ENCODE data around the gene NOTCH1. TPM values are rescaled to one million over a fixed set of nuclear protein-coding genes. Genes with fewer than 3 reads are reported as not detected.

Gene NOTCH1
- total and polyA plus RNA-seq, 2 donors = 19.7 to 25.6 TPM

DNA sequence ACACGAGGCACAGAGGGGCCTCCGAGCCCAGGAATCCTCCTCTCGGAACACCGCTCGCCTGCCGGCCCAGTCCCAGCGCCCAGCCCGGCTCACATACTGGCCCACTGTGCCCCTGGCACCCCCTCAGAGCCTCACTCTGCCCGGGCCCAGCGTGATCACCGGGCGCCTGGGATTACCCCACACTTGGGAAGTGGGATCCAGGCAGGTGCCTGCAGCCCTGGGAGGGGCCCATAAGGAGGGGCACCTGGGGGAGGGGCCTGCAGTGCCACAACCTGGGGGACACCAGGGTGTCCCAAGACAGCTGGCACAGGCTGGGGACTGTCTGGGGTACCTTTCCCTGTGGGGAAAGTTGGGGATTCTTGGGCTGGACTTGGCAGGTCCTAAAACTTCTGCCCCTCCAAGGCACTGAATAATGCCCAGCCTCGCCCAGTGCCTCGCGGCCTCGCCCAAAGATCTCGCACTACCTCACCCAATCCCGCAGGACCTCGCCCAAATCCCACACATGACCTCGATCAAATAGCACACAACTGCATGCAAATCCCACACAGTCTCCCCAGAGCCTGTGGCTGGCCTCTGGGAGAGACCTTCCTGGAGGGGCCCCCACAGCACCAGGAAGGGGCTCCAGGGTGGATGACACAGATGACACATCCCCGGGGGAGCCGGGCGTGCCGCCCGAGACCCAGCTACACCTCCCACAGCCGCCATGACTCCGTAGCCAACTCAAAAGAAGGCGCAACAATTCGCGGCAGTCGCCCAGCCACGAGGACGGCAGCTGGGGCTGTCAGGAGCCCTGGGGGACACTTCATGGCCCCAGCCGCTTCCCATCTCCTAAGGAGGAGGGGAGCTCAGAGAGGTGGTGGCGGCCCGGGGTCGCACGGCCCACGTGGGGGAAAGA is 13.7 kb downstream of the NOTCH1 start:
- Histone ChIP-seq H3K4me1 (ENCODE audit: insufficient read depth) (no peaks in the 10 kb centered on the region), H3K36me3 (ENCODE audit: insufficient read depth) (peaks cover 5% of the 10 kb centered on the region), H3K4me3 (ENCODE audit: low read depth, low read length) (no peak overlapping the region), H3K27ac (ENCODE audit: low read depth) (no peak overlapping the region)
- 81% methylated on average over 39 of the region's 39 CpGs for WGBS
- no peak for DNase-seq (ENCODE audit: extremely low spot score)

DNA sequence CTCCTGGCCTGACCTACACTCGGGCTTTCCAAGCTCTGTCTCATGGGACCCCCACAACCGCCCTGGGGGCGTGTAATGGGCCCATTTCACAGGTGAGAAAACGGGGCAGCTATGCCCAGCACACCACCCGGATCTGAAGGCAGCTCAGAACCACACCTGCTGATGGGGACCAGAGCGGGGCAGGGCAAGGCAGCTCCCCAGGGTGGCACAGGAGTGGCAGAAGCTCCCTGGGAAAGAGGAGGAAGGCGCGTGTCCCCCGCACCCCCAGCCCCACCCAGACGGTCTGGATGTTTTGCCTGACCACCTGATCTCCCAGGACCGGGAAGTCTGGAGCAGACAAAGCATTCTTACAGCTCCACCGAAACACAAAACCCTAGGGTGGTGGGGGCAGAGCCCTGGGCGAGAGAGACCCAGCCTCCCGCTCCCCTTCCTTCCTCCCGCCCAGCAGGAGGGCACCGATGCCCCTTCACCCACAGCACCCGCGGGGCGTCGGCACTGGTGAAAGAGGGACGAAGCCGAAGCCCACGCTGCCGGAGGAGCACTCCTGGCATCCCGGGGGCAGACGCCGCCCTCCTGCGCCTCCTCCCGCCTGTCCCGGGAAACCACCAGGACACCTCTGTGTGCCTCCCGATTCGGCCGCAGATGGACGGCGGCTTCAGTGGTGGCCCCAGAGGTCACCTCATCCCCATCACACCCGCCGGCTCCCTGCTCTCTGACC is 14.5 kb downstream of the NOTCH1 start:
- 83% methylated on average over 37 of the region's 37 CpGs for WGBS
- DNase-seq (ENCODE audit: extremely low spot score) = no peak
- Histone ChIP-seq H3K36me3 (ENCODE audit: insufficient read depth) (peaks cover 2% of the 10 kb centered on the region), H3K4me3 (ENCODE audit: low read depth, low read length) (no peak overlapping the region), H3K27ac (ENCODE audit: low read depth) (no peak overlapping the region), H3K4me1 (ENCODE audit: insufficient read depth) (no peaks in the 10 kb centered on the region)

DNA sequence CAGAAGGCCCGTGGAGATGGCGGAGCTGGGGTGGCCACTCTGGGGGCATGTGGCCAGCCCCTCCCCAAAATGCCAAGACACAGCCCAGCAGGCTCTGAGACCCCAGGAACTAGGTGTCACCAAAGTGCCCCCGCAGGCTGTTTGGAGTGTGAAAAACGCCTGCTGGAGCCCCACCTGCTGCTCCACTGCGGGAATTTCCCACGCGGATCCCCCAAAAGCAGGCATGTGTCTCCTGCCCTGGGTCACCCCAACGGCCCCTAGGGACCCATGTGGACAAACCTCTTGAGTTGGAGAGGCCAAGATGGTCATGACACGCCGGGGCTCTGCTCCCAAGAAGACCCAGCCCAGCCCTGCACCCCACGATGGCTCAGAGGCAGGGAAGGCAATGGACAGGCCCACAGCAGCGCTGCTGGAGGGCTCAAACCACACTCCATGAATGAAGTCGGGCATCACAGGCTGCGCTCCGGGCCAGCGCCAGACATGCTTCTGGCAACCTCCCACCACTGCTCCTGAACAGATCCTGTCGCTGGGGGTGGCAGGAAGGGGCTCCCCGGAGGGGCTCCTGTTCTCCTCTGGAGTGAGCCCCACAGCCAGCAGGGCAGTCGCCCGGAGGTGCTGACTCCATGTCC is 15.3 kb downstream of the NOTCH1 start:
- no peak for DNase-seq (ENCODE audit: extremely low spot score)
- Histone ChIP-seq H3K4me3 (ENCODE audit: low read depth, low read length) (no peak overlapping the region), H3K4me1 (ENCODE audit: insufficient read depth) (no peaks in the 10 kb centered on the region), H3K27ac (ENCODE audit: low read depth) (no peak overlapping the region), H3K36me3 (ENCODE audit: insufficient read depth) (peaks cover 2% of the 10 kb centered on the region)
- 68% methylated on average over 20 of the region's 20 CpGs for WGBS

DNA sequence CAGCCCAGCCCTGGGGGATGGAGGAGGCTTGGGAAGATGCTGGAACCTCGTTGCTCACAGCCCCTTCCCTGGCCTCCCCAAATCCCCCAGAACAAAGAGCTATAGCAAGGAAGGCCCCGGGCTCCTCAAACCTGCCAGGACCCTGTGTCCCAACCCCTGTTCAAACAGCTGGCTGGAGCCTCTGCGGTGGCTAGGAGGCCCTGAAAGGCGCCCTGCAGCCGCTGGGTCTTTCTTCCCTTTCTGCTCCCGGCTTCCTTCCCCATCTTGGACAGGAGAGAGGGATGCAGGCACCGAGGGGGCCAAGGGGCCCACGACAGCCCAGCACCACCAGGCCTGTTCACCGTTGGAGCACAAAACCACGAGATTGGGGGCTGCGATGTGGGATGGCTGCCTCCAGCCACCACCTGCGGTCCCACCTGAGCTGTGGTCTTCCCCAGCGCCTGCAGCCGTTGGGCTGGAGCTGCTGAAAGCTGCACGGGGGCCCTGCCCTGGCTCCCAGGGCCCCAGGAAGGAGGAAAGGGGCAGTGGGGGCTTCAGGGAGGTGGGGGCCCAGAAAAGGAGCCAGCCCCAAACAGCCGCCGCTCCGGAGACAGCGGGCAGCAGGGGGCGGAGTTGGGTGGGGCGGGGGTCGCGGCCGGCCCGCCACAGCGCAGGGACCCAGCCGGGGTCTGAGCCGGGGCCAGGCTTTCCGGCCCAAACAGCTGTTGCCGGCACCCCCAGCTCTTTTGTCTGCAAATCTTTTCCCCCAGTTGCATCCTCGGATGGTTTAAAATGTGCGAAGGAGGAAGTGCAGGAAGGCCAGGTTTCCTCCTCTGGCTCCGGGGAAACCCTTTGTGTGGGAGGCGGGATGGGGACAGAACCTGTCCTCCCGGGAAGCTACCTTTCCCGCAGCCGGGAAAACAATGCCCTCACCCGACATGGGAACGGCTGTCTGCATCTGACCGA is 16.1 kb downstream of the NOTCH1 start:
- no peak overlapping the region for H3K4me3 ChIP-seq (ENCODE audit: low read depth, low read length)
- no peak overlapping the region for H3K27ac ChIP-seq (ENCODE audit: low read depth)
- 62% methylated on average over 40 of the region's 40 CpGs for WGBS

DNA sequence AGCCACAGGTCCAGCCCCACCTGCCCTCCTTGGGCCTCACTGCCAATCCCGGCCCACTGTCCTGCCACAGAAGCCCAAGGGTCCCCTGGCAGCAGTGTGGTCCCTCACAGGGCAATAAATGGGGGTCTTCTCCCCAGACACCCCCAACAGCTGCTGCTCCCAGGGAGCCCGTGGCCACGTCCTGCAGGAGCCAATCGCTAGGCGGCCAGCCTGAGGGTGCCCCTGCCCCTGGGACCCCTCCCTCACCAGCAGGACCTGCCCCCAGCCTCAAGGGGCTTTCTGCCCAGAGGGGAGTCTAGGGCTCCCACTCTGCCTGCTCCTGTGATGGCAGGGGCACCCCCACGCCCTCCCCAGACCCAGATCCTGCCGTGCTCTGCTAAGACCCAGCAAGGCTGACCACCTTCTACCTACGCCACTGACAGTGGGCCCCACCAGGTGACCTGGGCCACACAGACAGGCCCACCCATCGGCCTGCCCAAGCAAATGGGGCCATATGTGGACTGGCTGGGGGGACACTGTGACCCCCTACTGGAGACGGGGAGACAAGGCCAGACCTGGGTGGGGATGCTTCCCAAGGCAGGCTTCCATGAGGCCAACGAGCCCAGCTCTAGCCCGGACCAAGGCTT is 17.0 kb downstream of the NOTCH1 start:
- WGBS = 84% methylated on average over 12 of the region's 12 CpGs
- H3K36me3 ChIP-seq (ENCODE audit: insufficient read depth) = peaks cover 2% of the 10 kb centered on the region
- DNase-seq (ENCODE audit: extremely low spot score) = no peak
- no peak overlapping the region for H3K4me3 ChIP-seq (ENCODE audit: low read depth, low read length)
- H3K27ac ChIP-seq (ENCODE audit: low read depth) = no peak overlapping the region
- H3K4me1 ChIP-seq (ENCODE audit: insufficient read depth) = no peaks in the 10 kb centered on the region

More for the DNA sequence above, 16.1 kb downstream of the NOTCH1 start:
- H3K36me3 ChIP-seq (ENCODE audit: insufficient read depth) = peaks cover 2% of the 10 kb centered on the region
- no peak for DNase-seq (ENCODE audit: extremely low spot score)
- no peaks in the 10 kb centered on the region for H3K4me1 ChIP-seq (ENCODE audit: insufficient read depth)

DNA sequence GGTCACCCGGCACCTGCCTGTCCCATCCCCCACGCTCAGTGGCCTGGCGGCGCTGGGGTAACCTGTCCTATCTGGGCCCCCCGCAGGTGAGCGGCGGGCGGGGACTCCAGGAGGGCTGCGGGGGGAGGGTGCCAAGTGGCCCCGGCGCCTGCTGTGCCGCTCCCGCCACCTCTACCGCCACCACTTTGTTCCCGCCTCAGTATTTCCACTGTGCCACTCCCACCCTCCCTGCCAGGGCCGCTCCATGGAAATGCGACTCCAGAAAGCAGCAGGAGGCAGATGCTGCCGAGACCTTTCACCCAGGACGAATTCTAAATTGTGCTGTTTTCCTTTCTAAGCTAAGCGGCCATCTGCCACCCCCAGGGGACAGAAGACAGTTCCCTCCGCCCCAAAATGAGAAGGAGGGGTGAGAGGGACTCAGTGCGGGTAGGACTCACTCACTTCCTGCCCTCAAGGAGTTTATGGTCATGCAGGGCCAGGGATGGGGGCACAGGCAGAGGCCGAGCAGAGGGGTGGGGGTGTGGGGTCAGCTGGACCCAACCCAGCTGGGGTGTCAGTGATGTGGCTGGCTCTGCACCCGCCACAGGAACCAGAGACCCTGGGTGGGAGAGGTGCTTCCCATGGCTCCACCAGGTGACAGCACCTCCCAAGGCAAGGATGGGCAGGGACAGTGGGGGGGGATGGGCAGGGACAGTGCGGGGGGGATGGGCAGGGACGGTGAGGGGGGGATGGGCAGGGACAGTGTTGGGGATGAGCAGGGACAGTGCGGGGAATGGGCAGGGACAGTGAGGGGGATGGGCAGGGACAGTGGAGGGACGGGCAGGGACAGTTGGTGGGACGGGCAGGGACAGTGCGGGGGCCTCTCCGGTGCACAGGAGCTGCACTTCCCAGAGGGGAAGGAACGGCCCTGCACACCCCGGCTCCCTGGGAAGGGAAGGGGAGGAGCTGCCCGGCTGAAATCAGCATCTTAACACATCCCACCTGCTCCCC is 17.8 kb downstream of the NOTCH1 start:
- H3K4me3 ChIP-seq (ENCODE audit: low read depth, low read length) = no peak overlapping the region
- no peak overlapping the region for H3K27ac ChIP-seq (ENCODE audit: low read depth)
- WGBS = 69% methylated on average over 34 of the region's 34 CpGs
- no peaks in the 10 kb centered on the region for H3K4me1 ChIP-seq (ENCODE audit: insufficient read depth)
- DNase-seq (ENCODE audit: extremely low spot score) = no peak
- peaks cover 2% of the 10 kb centered on the region for H3K36me3 ChIP-seq (ENCODE audit: insufficient read depth)

DNA sequence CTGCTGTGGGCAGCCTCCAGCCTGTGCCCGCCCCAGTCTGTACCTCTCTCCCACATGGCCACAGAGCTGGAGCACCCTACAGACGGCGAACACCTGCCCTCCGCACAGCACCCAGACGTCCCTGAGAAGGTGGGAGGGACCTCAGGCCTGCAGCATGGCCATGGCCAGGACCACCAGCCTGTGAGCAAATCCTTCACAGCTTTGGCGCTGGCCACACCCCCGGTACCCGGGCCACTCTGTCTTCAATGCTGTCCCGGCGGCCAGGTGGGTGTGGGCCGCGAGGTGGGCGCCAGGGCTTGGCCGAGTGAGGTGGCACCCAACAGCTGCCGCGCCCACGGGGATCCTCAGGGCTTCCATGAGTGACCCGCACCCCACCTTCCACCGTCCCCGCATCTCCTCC is 18.7 kb downstream of the NOTCH1 start:
- Histone ChIP-seq H3K4me3 (ENCODE audit: low read depth, low read length) (no peak overlapping the region), H3K36me3 (ENCODE audit: insufficient read depth) (peaks cover 2% of the 10 kb centered on the region), H3K4me1 (ENCODE audit: insufficient read depth) (no peaks in the 10 kb centered on the region), H3K27ac (ENCODE audit: low read depth) (no peak overlapping the region)
- 85% methylated on average over 20 of the region's 20 CpGs for WGBS
- DNase-seq (ENCODE audit: extremely low spot score) = no peak

DNA sequence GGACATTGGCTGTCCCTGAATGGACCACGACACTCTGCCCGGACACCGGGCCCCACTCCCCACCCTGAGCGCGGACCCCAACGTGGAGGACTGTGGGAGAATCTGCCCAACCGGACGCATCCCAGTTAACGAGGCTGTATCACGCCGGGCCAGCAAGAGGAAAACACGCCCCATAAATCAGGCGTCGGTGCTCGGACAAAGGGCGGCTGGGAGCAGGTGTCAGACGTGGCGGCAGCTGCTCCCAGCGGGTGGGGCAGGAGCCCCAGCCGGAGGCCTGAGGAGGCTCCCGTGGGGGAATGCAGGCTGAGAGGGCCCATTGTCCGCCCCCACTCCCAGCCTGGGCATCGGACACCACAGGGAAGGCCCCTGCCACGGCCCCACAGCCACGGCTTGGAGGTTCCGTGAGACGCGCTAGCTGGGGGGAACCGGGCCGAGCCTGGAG is 19.2 kb downstream of the NOTCH1 start:
- H3K36me3 ChIP-seq (ENCODE audit: insufficient read depth) = peaks cover 2% of the 10 kb centered on the region
- no peak overlapping the region for H3K27ac ChIP-seq (ENCODE audit: low read depth)
- 71% methylated on average over 30 of the region's 30 CpGs for WGBS
- H3K4me1 ChIP-seq (ENCODE audit: insufficient read depth) = no peaks in the 10 kb centered on the region
- DNase-seq (ENCODE audit: extremely low spot score) = no peak
- H3K4me3 ChIP-seq (ENCODE audit: low read depth, low read length) = no peak overlapping the region

DNA sequence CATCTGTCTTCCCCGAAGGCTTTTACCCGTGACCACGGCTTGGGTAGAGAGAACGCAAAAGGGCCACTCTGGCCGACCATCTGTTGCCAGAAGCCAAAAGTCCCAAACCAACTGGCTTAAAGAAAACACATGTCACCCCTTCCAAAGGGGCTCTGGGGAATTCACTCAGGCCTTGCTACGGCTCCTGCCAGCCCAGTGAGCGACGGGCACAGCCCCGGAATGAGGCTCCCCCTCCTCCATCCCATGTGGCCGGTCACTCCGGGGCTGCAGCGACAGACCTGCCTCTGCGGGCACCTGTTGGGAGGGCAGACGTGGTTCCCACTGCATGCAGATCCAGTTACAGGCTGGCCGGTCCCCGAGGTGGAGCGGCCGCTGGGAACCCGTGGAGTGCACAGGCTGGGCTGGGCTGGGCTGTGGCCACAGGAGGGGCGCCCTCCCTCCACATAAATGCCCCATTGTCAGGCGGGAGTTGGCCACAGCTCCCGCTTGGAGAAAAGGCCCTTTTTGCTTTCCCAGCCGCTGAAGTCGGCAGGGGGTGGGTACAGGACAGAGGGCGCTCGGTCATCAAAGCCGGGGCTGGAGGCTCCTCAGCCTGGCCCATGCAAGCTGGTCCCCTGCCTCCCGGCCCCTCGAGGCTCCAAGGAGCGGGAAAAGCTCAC is 19.9 kb downstream of the NOTCH1 start:
- H3K4me1 ChIP-seq (ENCODE audit: insufficient read depth) = no peaks in the 10 kb centered on the region
- 68% methylated on average over 30 of the region's 30 CpGs for WGBS
- H3K4me3 ChIP-seq (ENCODE audit: low read depth, low read length) = no peak overlapping the region
- DNase-seq (ENCODE audit: extremely low spot score) = no peak
- H3K36me3 ChIP-seq (ENCODE audit: insufficient read depth) = peaks cover 2% of the 10 kb centered on the region
- H3K27ac ChIP-seq (ENCODE audit: low read depth) = no peak overlapping the region

DNA sequence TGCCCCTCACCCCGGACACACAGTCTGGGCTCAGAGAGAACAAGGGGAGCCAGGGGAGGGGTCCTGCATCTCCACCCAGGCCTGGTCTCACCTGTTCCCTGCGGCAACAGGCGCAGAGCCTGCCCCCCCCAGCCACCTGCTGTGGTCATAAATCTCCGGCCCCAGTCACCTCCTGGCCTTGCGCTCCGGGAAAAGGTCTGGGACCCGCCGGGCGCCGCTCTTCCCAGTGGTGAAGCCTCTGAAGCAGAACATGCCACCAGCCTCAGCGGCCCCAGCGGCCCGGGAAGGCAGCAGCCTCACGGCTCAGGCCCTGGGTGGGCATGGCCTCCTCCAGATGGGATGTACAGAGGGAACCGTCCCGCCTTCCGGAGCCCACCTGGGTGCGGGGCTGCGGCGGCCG is 20.6 kb downstream of the NOTCH1 start:
- no peak overlapping the region for H3K27ac ChIP-seq (ENCODE audit: low read depth)
- H3K4me1 ChIP-seq (ENCODE audit: insufficient read depth) = no peaks in the 10 kb centered on the region
- H3K36me3 ChIP-seq (ENCODE audit: insufficient read depth) = peaks cover 2% of the 10 kb centered on the region
- 85% methylated on average over 21 of the region's 21 CpGs for WGBS
- H3K4me3 ChIP-seq (ENCODE audit: low read depth, low read length) = no peak overlapping the region
- DNase-seq (ENCODE audit: extremely low spot score) = no peak

Data from urinary bladder (tissue), 4 donors.